ENCODE results near the gene NAXE.

GRCh38 chr1:156642265-156643048, 50.9 kb downstream of the NAXE start:
- TF ChIP-seq GATA1 (IDR thresholded peaks at IDR 0.05; ENCODE audit: low read depth, low read length): no peak
- TF ChIP-seq POLR2A (IDR thresholded peaks at IDR 0.05; ENCODE audit: low read length): no peak

All from erythroblast (primary cell).